GM19035 (cell line): ENCODE measurements around the gene ELOVL3.
A peak's percentile ranks its signal among the peaks of the same experiment; 100 is the strongest.
"Not testable (repeated sequence)": the region's sequence is repeated elsewhere in the genome, so short reads cannot be mapped to it uniquely, and the experiment has no call there.

Experiments
- ATAC-seq: cut with Tn5 transposase; IDR thresholded peaks from one replicate; pipeline ENCODE4 v1.9.1; 2021; ENCODE audit not compliant: unreplicated experiment

The ELOVL3 gene

DNA sequence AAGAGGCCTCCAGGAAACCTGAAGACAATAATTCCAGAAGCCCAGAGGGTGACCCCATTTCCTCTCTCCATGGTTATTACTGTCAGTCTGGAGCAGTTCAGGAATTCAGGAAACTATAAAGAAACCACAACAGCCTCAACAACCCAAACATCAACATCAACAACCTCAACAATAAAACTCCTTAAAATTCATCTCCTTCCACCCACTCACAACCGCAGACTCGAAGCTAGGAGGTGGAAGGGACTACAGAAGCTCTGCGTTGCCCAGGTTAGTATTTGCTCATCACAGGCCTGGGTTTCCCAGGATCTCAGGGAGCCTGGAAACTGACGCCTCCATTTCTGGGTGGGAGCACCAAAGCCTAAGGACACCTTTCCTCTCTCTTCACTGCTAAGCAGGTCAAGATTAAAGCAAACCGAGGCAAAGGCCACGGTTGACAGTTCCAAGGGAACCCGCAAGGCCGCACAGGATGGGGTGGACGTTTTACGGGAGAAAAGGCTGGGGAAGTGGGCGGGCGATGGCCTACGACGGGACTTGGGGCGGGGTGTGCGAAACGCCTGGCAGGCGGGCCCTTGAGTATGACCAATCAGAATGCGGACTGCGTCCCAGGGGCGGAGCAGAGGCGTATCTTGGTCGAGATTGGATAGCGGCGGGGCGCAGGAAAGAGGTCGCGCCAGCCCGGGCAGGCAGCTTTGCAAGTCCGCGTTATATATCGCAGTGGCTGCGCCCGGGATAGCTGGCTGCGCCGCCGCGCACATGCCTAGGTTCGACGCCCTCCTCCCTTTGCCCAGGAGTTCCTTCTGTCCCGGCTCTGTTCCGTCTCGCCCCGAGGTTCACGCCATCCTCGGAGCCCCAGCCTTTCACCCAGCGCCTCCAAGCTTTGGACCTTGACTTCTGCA, at the start of gene ELOVL3:
TSS of gene ELOVL3 (plus strand) at position 654 of the 896 bp plus-strand sequence. CDS start 250 bp downstream, outside the sequence.
- peak; percentile 94 for ATAC-seq

- no peak for ATAC-seq
Observed at GRCh38 chr10:102184606-102185005, 41.5 kb upstream of the ELOVL3 start.

DNA sequence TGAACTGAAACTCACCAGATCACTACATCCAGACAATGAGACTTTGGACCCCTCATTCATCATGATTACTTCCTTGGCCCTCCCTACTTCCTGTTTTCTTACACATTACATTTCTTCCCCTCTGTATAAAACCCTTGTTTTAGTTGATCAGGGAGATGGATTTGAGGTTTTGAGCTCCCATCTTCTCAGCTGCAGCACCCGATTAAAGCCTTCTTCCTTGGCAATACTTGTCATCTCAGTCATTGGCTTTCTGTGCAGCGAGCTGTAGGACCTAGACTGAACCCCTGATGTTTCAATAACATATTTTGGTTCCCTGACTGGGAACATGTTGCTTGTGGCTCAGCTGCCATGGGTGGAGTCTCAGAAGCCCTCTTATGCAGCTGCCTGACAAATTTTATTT, 40.8 kb upstream of the ELOVL3 start:
- no peak for ATAC-seq

DNA sequence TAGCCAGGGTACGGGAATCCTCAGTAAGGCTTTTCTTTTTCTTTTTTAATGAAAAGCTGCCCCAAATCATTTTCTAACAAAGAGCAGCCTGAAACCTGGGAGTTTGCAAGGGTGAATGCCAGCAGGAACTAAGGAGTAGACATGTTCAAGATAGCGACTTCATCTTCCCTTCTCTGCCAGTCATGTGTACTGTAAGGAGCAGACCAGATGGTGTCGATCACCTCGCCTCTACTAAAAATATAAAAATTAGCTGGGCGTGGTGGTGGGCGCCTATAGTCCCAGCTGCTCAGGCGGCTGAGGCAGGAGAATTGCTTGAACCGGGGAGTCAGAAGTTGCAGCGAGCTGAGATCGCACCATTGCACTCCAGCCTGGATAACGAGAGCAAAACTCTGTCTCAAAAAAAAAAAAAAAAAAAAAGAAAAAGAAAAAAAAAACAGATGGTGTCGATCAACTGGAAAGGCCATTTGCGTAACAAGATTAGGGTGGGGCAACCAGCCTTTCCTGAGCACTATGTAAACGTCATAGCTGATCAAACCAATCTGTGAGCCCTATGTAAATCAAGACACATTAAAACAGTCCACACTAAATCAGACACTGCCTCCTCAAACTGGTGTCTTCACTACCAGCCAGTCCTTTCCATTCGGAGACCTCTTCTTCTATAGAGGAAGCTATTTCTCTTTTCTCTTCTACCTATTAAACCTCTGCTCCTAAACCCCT, 40.1 kb upstream of the ELOVL3 start:
- no peak for ATAC-seq

DNA sequence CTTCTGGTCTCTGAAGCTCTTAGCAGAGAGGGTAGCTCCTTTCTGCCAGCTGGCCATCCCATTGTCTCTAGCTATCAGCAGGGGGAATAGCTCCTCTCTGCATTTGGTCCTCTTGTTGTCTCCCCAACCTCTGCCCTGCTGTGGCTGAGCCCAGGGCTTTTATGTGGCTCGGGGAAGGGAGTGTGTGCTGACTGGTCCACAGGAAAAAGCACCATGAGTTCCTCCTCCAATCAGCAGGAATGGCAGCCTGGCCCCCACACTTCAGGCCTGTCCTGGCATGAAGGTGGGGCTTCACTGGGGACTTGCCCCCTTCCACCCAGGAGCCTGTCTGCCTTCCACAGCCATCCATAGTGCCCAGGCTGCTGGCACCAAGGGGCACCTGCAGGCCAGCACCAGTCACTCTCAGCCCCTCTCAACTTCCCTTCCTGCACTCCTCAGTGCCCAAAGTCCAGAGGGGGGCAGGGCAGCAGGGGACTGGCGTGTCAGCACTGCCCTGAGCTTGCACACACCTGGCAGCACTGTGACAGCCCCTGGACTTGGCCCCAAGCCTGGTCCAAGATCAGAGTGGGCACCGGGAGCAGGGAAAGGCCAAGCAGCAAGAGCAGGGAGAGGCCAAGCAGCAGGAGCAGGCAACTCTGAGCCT, 37.7 kb upstream of the ELOVL3 start:
- ATAC-seq = no peak

DNA sequence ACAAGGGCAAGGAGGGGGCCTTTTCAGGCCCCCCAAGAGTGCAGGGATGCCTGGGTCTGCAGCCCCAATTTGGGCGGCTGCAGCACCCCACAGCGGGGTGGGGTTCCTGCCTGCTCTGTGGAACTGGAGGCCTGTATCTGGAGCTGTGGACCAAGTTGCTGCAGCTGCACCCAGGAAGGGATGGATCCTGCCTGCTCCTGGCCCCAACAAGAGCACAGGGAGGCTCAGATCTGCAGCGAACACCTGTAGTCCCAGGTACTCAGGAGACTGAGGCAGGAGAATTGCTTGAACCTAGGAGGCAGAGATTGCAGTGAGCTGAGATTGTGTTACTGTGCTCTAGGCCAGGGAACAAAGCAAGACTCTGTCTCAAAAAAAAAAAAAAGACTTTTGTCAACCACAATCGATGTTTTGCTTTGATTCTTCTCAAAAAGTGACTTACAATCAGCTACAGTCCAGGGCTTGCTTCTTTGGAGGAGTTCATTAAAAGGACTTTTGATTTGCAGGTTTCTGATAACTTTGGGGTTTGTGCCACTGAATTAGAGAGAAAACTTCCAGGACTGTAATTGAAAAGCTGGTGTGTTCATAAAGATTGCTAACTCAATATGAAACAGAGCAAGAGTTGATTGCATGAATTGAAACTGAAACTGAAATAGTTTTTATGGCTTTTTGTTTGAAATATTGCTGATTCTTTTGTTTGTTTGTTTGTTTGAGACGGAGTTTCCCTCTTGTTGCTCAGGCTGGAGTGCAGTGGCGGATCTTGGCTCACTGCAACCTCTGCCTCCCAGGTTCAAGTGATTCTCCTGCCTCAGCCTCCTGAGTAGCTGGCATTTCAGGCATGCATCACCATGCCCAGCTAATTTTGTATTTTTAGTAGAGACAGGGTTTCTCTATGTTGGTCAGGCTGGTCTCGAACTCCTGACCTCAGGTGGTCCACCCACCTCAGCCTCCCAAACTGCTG, 36.9 kb upstream of the ELOVL3 start:
- ATAC-seq = not testable (repeated sequence)

GRCh38 chr10:102191956-102192355, 34.1 kb upstream of the ELOVL3 start:
- no peak for ATAC-seq

- no peak for ATAC-seq
Observed at GRCh38 chr10:102195296-102195870, 30.7 kb upstream of the ELOVL3 start.

DNA sequence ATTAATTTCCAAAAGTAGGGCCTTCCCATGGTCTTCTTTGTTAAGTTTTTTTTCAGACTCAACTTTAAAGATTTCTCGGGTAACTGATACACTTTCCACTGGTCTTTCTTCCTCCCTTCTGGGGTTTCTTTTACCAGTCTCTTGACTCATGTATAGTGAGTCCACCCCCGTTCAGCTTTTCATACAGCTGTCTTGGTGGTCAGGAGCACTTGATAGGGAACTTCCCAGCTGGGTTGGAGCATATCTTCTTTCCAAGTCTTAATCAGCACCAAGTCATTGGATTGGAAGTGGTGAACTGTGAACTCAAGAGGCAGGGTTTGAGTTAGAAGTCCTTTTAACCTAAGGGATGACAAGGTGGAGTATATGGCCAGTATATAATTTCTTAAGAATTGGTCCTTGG, 29.2 kb upstream of the ELOVL3 start:
- ATAC-seq = no peak

DNA sequence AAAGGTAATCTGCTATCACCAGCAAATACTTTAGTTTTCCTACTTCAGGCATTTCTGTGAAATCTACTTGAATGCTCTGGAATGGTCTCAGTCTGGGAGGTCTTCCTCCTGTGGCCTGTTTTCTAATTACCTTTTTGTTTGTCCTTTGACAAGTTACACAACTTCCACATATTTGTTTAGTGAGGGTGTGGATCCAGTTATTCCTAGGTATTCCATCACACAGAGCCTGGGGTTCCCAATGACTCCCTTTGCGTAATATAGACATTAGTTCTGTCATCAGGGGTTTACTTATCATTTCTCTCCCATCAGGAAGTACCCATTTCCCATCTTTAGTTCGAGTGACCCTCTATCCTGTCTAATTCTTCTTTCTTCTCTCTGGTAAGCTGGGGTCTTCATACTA, 28.1 kb upstream of the ELOVL3 start:
- no peak for ATAC-seq

DNA sequence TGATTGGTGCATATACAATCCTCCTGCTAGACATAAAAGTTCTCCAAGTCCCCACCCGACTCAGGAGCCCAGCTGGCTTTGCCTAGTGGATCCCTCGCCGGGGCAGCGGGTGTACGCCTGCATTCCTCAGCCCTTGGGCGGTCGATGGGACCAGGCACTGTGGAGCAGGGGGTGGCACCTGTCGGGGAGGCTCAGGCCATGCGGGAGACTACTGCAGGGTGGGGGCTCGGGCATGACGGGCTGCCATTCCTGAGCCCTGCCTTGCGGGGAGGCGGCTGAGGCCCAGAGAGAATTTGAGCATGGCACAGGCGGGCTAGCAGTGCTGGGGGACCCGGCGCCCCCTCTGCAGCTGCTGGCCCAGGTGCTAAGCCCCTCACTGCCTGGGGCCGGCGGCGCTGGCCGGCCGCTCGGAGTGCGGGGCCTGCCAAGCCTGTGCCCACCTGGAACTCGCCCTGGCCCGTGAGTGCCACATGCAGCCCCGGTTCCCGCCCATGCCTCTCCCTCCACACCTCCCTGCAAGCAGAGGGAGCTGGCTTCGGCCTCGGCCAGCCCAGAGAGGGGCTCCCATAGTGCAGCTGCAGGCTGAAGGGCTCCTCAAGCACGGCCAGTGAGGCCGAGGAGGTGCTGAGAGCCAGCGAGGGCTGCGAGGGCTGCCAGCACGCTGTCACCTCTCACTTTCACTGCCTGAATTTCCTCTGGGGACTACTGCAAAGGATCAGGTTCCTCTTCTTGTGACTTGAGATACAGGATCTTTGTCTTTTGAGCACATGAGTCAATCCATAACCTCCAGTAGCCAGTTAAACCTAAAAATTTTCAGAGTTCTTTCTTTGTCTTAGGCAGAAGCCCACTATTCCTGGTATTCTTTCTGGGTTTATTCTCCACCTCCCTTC, 25.1 kb upstream of the ELOVL3 start:
- no peak for ATAC-seq

- no peak for ATAC-seq
Observed at GRCh38 chr10:102202386-102202785, 23.7 kb upstream of the ELOVL3 start.

GRCh38 chr10:102208311-102209035, 17.6 kb upstream of the ELOVL3 start:
- ATAC-seq = no peak

DNA sequence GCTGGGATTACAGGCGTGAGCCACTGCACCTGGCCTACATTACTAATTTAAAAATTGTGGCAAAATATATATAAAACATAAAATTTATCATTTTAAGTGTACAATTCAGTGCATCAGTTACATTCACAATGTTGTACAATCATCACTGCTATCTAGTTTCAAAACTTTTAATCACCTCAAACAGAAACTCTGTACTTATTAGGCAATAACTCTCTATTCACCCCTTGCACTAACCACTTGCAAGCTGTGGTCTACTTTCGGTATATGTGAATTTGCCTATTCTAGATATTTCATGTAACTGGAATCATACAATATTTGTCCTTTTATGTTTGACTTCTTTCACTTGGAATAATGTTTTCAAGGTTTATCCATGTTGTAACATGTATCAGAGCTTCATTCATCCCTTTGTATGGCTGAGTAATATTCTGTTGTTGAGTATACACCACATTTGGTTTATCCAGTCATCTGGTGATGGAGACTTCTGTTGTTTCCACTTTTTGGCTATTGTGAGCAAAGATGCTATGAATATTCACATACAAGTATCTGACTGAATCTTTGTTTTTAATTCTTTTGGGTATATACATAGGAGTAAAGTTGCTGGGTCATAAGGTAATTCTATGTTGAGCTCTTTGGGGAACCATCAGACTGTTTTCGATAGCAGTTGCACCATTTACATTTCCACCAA, 14.3 kb upstream of the ELOVL3 start:
- ATAC-seq = no peak

DNA sequence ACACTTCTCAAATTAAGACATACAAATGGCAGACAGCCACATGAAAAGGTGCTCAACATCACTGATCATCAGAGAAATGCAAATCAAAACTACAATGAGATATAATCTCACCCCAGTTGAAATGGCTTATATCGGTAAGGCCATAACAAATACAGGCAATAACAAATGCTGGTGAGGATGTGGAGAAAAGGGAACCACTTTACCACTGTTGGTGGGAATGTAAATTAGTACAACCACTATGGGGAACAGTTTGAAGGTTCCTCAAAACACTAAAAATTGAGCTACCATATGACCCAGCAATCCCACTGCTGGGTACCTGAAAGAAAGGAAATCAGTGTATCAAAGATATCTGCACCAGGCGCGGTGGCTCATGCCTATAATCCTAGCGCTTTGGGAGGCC, 12.5 kb upstream of the ELOVL3 start:
- not testable (repeated sequence) for ATAC-seq

- no peak for ATAC-seq
Observed at GRCh38 chr10:102219370-102219769, 6.7 kb upstream of the ELOVL3 start.

DNA sequence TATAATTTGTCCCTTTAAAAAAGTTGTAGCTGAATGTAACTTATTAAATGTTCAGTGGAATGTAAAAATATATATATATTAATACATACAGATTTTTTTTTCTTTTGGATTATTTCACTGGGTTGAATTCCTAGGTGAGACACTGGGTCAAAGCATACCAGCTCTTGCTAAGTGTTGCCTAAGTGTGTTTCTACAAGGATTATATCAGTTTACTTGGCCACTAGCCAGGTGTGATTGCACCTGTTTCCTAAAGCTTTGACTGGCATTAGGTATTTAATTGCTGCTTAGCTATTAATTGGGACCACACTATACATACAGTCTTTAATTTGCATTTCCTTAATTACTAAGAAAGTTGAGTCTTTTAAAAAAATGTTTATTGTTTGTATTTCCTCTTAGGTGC, 5.5 kb upstream of the ELOVL3 start:
- ATAC-seq = no peak

GRCh38 chr10:102222797-102223196, 3.3 kb upstream of the ELOVL3 start:
- no peak for ATAC-seq
